HFFc6 (cell line): ENCODE results near the gene SNAPC4. TPM values are rescaled to one million over a fixed set of nuclear protein-coding genes. Genes with fewer than 3 reads are reported as not detected.

Experiments
- DNase-seq: peaks from one replicate; pipeline ENCODE4 v3.0.0-alpha.2; 2018
- H3K27ac Mint-ChIP-seq: 2 replicates; pipeline ENCODE4 v1.8.0; 2020; ENCODE audit warnings: mild to moderate bottlenecking, mixed read lengths
- H3K27me3 Mint-ChIP-seq: 2 replicates; pipeline ENCODE4 v1.8.0; 2021; ENCODE audit warnings: mild to moderate bottlenecking, moderate library complexity, mixed read lengths; ENCODE audit not compliant: insufficient read depth
- H3K36me3 Mint-ChIP-seq: 2 replicates; pipeline ENCODE4 v1.8.0; 2021; ENCODE audit warnings: low read depth, mixed read lengths
- H3K4me1 Mint-ChIP-seq: 2 replicates; pipeline ENCODE4 v1.8.0; 2020; ENCODE audit warnings: low read depth, mixed read lengths
- H3K4me3 Mint-ChIP-seq: 2 replicates; pipeline ENCODE4 v1.8.0; 2020; ENCODE audit warnings: mild to moderate bottlenecking, moderate library complexity, mixed read lengths
- H3K9me3 Mint-ChIP-seq: 2 replicates; pipeline ENCODE4 v1.8.0; 2020; ENCODE audit warnings: mild to moderate bottlenecking, mixed read lengths
- CTCF ChIP-seq: fragments of 200-600 bp; sonication (generic); IDR thresholded peaks from 2 replicates; pipeline ENCODE4 v1.5.0; 2021; ENCODE audit warnings: antibody characterized with exemption, mild to moderate bottlenecking
- long read RNA-seq: library from polyadenylated mRNA; unstranded; transcript quantifications from one replicate; pipeline ENCODE4 v2.0.0, GENCODE V29; 2019
- total RNA-seq, 6 experiments: library from RNA; stranded (reverse); fragmentation: NEBNext Ultra II Directional; extraction: Animal tissue kit (Norgen Biotek cat#: 25700); gene quantifications; 2 replicates in 1 of 6; 3 replicates in 5 of 6; pipeline ENCODE4 v1.2.3, GENCODE V29; 2021

Gene SNAPC4, protein sequence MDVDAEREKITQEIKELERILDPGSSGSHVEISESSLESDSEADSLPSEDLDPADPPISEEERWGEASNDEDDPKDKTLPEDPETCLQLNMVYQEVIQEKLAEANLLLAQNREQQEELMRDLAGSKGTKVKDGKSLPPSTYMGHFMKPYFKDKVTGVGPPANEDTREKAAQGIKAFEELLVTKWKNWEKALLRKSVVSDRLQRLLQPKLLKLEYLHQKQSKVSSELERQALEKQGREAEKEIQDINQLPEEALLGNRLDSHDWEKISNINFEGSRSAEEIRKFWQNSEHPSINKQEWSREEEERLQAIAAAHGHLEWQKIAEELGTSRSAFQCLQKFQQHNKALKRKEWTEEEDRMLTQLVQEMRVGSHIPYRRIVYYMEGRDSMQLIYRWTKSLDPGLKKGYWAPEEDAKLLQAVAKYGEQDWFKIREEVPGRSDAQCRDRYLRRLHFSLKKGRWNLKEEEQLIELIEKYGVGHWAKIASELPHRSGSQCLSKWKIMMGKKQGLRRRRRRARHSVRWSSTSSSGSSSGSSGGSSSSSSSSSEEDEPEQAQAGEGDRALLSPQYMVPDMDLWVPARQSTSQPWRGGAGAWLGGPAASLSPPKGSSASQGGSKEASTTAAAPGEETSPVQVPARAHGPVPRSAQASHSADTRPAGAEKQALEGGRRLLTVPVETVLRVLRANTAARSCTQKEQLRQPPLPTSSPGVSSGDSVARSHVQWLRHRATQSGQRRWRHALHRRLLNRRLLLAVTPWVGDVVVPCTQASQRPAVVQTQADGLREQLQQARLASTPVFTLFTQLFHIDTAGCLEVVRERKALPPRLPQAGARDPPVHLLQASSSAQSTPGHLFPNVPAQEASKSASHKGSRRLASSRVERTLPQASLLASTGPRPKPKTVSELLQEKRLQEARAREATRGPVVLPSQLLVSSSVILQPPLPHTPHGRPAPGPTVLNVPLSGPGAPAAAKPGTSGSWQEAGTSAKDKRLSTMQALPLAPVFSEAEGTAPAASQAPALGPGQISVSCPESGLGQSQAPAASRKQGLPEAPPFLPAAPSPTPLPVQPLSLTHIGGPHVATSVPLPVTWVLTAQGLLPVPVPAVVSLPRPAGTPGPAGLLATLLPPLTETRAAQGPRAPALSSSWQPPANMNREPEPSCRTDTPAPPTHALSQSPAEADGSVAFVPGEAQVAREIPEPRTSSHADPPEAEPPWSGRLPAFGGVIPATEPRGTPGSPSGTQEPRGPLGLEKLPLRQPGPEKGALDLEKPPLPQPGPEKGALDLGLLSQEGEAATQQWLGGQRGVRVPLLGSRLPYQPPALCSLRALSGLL (N-terminal part only)
- 1 to 10 TPM; 6.2 to 9.4 (median 6.5) TPM for total RNA-seq
- long read RNA-seq, partial matches to known transcripts: 3 of 4 reads
- long read RNA-seq, other reads (novel, unspliced or antisense): 1 of 4 reads

GRCh38 chr9:136400038-136400834, at the start of gene SNAPC4:
Gene SNAPC4 (minus strand): TSS chr9:136400170. CDS start chr9:136398428, 1,742 bp downstream.
- Mint-ChIP-seq H3K27me3 (peaks cover 4% of the 10 kb centered on the region), H3K4me3 (peak within 1 kb of the TSS; percentile 95), H3K36me3 (peaks cover 13% of the 10 kb centered on the region; the same call in 1 of the 2 replicates), H3K4me1 (peaks cover 14% of the 10 kb centered on the region), H3K27ac (peak within 1 kb of the TSS; percentile 80), H3K9me3 (no peaks in the 10 kb centered on the region)
- peak; percentile 95 for TF ChIP-seq CTCF
- peak; percentile 65 for DNase-seq

DNA sequence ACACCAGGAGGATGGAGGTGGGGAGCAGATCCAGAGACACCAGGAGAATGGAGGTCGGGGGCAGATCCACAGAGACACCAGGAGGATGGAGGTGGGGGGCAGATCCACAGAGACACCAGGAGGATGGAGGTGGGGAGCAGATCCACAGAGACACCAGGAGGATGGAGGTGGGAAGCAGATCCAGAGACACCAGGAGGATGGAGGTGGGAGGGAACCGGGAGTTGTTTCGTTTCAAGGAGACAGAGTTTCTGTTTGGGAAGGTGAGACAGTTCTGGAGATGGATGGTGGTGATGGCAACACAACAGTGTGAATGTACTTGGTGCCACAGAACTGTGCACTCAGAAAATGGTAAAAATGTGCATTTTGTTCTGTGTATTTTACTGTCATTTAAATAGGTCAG, 48.7 kb upstream of the SNAPC4 start:
- H3K4me3 Mint-ChIP-seq: no peak overlapping the region
- peaks cover 33% of the 10 kb centered on the region for H3K36me3 Mint-ChIP-seq
- DNase-seq: no peak
- H3K4me1 Mint-ChIP-seq: no peaks in the 10 kb centered on the region
- no peaks in the 10 kb centered on the region for H3K9me3 Mint-ChIP-seq
- no peak overlapping the region for H3K27ac Mint-ChIP-seq
- H3K27me3 Mint-ChIP-seq: no peaks in the 10 kb centered on the region; the same call in 1 of the 2 replicates
- TF ChIP-seq CTCF: no peak

GRCh38 chr9:136447173-136447778, 47.3 kb upstream of the SNAPC4 start:
- Mint-ChIP-seq H3K4me1 (no peaks in the 10 kb centered on the region), H3K4me3 (no peak overlapping the region), H3K36me3 (peaks cover 25% of the 10 kb centered on the region), H3K9me3 (no peaks in the 10 kb centered on the region), H3K27ac (no peak overlapping the region), H3K27me3 (no peaks in the 10 kb centered on the region; the same call in 1 of the 2 replicates)
- DNase-seq: no peak
- no peak for TF ChIP-seq CTCF

- no peaks in the 10 kb centered on the region; the same call in none of the 2 replicates for H3K27me3 Mint-ChIP-seq
- H3K27ac Mint-ChIP-seq: no peak overlapping the region
- no peaks in the 10 kb centered on the region for H3K9me3 Mint-ChIP-seq
- TF ChIP-seq CTCF: no peak
- peaks cover 29% of the 10 kb centered on the region for H3K36me3 Mint-ChIP-seq
- DNase-seq: no peak
- H3K4me1 Mint-ChIP-seq: peaks cover 4% of the 10 kb centered on the region; the same call in 1 of the 2 replicates
- H3K4me3 Mint-ChIP-seq: no peak overlapping the region
Measured at GRCh38 chr9:136445799-136446198, 45.8 kb upstream of the SNAPC4 start.
